Cardiac muscle cell (in vitro differentiated cells and primary cell): Measurements from ENCODE around the gene SLC39A2. TPM values are rescaled to one million over a fixed set of nuclear protein-coding genes. Genes with fewer than 3 reads are reported as not detected.
"Not testable (repeated sequence)": the region's sequence is repeated elsewhere in the genome, so short reads cannot be mapped to it uniquely, and the experiment has no call there.

ENCODE experiments used
- DNase-seq, 2 donors: peaks; one replicate each; pipeline versions ENCODE4 v3.0.0 to v3.0.0-alpha.2; 2010 to 2017; ENCODE audit warnings: low read depth in 1 of 2, low spot score in 1 of 2
- H3K27ac ChIP-seq: fragments of 200-600 bp; sonication (generic); 2 replicates; pipeline ENCODE4 v1.5.1; 2016
- H3K27me3 ChIP-seq: fragments of 200-600 bp; sonication (generic); 2 replicates; pipeline ENCODE4 v1.6.0; 2016; ENCODE audit warnings: control low read depth
- H3K36me3 ChIP-seq: fragments of 200-600 bp; sonication (generic); 2 replicates; pipeline ENCODE4 v1.5.1; 2016; ENCODE audit warnings: control low read depth
- H3K4me1 ChIP-seq: fragments of 200-600 bp; sonication (generic); 2 replicates; pipeline ENCODE4 v1.8.1; 2017; ENCODE audit warnings: low read depth, mild to moderate bottlenecking, mixed run types
- H3K4me3 ChIP-seq: fragments of 200-600 bp; sonication (generic); 2 replicates; pipeline ENCODE4 v1.5.1; 2016; ENCODE audit warnings: mild to moderate bottlenecking
- H3K9me3 ChIP-seq: fragments of 200-600 bp; sonication (generic); 2 replicates; pipeline ENCODE4 v1.5.1; 2017; ENCODE audit warnings: low read depth, mild to moderate bottlenecking, control low read depth
- CTCF ChIP-seq: IDR thresholded peaks from 2 replicates; pipeline ENCODE4 v1.5.1; 2012; ENCODE audit warnings: low read depth, mild to moderate bottlenecking, low read length
- polyA plus RNA-seq: library from polyadenylated mRNA; unstranded; fragments of >200 nt; fragmentation: Nextera tagmentation; extraction: Ambion mirVana; gene quantifications from 2 replicates; pipeline ENCODE4 v1.2.1, GENCODE V29; 2016
- total RNA-seq: library from RNA; depleted of rRNA; stranded (reverse); fragments of >200 nt; gene quantifications from 2 replicates; pipeline ENCODE4 v1.2.3, GENCODE V29; 2016

Gene SLC39A2
- total RNA-seq = 0.14 TPM in 1 of 2 replicates, not detected in the other
- not detected in 2 replicates for polyA plus RNA-seq

- peaks cover 10% of the 10 kb centered on the region for H3K4me1 ChIP-seq
- no peak for TF ChIP-seq CTCF
- no peaks in the 10 kb centered on the region for H3K9me3 ChIP-seq
- DNase-seq = peak in 1 of 2 donors; percentile 81
- H3K27me3 ChIP-seq = no peaks in the 10 kb centered on the region
- no peak within 1 kb of the TSS for H3K4me3 ChIP-seq
- H3K27ac ChIP-seq = peak within 1 kb of the TSS; percentile 34
- peaks cover 30% of the 10 kb centered on the region for H3K36me3 ChIP-seq
These were observed at the start of gene SLC39A2 for GRCh38 chr14:20998674-20999366. Gene SLC39A2 (plus strand): TSS chr14:20999293. CDS start chr14:20999447, 154 bp downstream.

GRCh38 chr14:20954736-20955537 is 44.2 kb upstream of the SLC39A2 start, which contains the start of gene RNASE2:
Gene RNASE2 (plus strand): TSS chr14:20955487. CDS start chr14:20955772, 285 bp downstream.
- not testable (repeated sequence) for H3K27me3 ChIP-seq, H3K27ac ChIP-seq, H3K36me3 ChIP-seq, H3K4me3 ChIP-seq, H3K9me3 ChIP-seq, H3K4me1 ChIP-seq
- DNase-seq = peak in 1 of 2 donors; percentile 40

GRCh38 chr14:20955538-20955873 is 43.6 kb upstream of the SLC39A2 start:
- DNase-seq, H3K4me3 ChIP-seq, H3K27ac ChIP-seq: not testable (repeated sequence)

GRCh38 chr14:20956376-20956976 is 42.6 kb upstream of the SLC39A2 start:
- no peak for TF ChIP-seq CTCF
- Histone ChIP-seq H3K9me3 (no peaks in the 10 kb centered on the region), H3K4me1 (no peaks in the 10 kb centered on the region), H3K36me3 (no peaks in the 10 kb centered on the region), H3K27me3 (peaks cover 4% of the 10 kb centered on the region), H3K4me3 (no peak overlapping the region), H3K27ac (no peak overlapping the region)
- no peak for DNase-seq

More at GRCh38 chr14:20955538-20955873, 43.6 kb upstream of the SLC39A2 start:
- not testable (repeated sequence) for H3K4me1 ChIP-seq, H3K36me3 ChIP-seq, H3K9me3 ChIP-seq, H3K27me3 ChIP-seq

- H3K27me3 ChIP-seq, H3K4me1 ChIP-seq, H3K4me3 ChIP-seq, H3K27ac ChIP-seq, H3K36me3 ChIP-seq, H3K9me3 ChIP-seq, DNase-seq: not testable (repeated sequence)
These were observed 40.1 kb upstream of the SLC39A2 start for GRCh38 chr14:20958946-20959345.

- Histone ChIP-seq H3K9me3 (no peaks in the 10 kb centered on the region), H3K4me3 (no peak overlapping the region), H3K36me3 (no peaks in the 10 kb centered on the region), H3K27ac (no peak overlapping the region), H3K4me1 (peaks cover 3% of the 10 kb centered on the region), H3K27me3 (peaks cover 6% of the 10 kb centered on the region)
- no peak for DNase-seq
- no peak for TF ChIP-seq CTCF
These were observed 29.8 kb upstream of the SLC39A2 start for GRCh38 chr14:20969336-20969735.

- Histone ChIP-seq H3K4me1 (peaks cover 3% of the 10 kb centered on the region), H3K9me3 (no peaks in the 10 kb centered on the region), H3K27ac (peak overlapping the region; percentile 82), H3K27me3 (peaks cover 6% of the 10 kb centered on the region), H3K36me3 (no peaks in the 10 kb centered on the region), H3K4me3 (peak overlapping the region; percentile 56)
- no peak for DNase-seq
- no peak for TF ChIP-seq CTCF
These were observed 28.5 kb upstream of the SLC39A2 start for GRCh38 chr14:20970647-20970982.
